GM19351 (cell line): Measurements from ENCODE around the gene GAB4.
A peak's percentile ranks its signal among the peaks of the same experiment; 100 is the strongest.
"Not testable (repeated sequence)": the region's sequence is repeated elsewhere in the genome, so short reads cannot be mapped to it uniquely, and the experiment has no call there.

Experiments
- ATAC-seq: cut with Tn5 transposase; IDR thresholded peaks from one replicate; pipeline ENCODE4 v1.9.1; 2021; ENCODE audit warnings: mild to moderate bottlenecking, moderate library complexity; ENCODE audit not compliant: unreplicated experiment

Gene GAB4

DNA sequence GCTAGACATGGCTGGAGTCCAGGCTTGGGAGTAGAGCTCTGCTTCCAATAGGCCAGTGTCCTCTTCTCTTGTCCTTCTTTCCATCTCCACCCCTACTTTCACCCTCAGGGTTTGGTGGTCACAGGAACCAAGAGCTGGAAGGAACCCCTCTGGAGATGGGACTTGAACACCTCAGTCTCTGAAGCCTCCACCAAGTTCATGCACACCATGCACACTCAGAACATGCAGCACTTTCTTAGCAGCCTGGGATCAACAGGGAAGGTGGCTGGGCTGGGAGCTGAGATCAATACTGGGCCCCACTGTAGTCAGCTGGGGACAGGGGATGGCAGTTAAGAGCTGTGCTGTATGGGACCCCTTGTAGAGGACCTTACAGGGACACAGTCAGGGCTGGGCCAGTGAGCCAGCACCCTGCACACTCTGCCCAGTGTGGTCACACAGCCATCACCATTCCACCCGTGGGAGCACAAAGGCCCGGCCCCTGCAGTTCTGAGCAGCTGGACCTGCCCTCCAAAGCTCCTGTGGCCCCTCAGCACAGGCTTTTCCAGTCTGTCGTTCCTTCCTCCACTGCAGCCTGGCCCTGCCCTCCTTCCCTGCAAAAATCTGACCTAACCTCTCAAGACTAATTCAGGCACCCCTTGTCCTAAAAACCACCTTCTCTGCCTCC lies 47.7 kb downstream of the GAB4 start:
- ATAC-seq: no peak

DNA sequence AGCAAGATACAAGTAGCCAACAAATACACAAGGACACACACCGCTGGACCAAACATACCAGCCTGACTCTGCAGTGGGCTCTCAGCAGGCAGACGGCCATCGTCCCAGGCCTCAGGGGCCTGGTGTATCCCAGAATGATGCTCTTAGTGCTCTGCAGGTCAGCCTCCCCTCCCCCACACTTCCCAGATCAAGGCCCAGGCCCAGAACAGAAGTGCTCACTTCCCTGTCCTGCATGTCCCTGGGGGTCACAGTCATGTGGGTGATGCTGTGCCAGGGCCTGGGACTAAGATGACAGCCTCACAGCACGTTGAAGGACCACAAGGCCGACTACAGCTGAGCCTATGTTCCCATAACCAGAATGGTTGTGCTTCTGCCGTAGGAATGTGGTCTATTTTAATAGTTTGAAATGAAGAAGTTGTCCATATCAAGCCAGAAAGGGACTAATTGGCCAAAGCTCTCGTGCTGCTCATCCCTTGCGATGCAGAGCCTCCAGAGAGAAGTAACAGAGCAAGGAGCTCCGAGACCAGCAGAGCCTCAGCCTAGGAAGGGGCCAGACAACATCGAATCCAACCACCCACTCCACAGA lies 48.6 kb downstream of the GAB4 start:
- no peak for ATAC-seq

DNA sequence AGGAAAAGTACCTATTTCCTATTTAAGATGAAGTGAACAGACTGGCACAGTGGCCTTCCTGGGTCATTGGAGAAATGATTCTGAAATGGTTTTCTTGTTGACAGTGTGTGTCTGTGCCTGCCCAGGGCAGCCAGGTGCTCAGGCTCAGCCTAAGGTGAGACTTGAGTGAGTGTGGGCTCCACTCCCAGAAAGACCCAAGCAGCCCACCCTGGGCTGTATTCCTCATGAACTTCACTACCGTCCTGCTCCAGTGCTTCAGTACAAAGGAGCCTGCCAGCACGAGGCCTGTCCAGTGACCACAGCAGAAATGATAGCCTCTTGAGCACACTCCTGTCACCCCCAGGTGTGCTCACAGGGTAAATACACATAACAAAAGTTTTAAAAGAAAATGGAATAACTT lies 49.5 kb downstream of the GAB4 start:
- ATAC-seq: no peak

DNA sequence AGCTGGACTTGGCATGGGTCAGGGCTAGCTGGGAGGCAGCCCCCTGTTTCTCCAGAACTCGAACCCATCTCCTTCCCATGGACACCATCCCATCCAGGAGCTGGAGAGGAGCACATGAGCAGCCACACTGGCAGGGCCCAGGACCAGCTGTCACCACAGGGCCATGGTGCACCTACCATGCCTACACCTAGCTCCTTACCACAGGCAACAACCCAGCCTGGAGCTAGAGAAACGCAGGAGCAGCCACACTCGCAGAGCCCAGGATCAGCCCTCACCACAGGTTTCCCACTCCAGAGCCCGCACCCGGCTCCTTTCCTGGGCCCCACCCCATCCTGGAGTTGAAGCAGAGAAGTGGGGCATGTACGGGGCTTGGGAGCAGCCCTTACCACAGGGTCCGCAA lies 50.2 kb downstream of the GAB4 start:
- no peak for ATAC-seq

DNA sequence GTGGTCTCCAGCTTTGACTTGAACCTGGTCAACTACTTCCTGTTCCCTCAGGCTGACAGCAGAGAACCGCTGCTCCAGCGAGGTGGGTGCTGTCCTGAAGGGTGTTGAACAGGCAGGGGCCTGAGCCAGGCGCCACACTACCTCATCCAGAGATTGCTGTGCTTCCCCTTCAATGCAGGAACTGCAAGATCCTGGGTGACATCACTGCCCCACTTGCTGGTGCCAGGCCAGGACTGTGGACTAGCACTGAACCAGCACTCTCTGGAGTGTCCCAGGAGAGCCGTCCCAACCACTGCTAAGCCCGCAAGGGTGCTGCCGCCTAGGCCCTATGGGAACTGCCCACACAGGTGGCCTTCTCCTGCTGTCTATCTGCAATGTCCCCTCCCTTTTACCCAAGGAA lies 51.7 kb downstream of the GAB4 start:
- no peak for ATAC-seq

DNA sequence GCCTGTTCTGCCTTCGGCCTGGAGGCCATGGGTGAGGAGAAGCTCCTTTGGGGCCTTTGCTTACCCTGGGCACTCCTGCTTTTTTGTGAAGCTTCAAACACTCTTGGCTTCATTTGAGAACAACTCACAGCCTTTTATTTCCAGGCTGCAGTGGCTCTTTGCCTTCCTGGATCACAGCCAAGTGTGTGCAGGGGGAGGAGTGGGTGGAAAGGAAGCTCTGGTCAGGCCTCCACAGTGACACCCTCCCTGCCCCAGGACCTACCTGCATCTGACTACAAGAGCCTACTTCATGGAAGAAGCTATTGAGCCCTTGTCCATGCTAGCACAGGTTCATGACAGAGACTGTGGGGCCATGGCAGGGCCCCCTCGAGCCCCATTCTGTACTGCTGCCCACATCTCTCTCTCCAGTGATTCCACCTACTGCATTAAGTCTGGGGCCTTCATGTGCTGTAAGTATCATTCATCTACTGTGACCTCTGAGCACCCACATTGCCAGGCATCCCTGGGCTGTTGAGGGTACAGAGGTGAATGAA lies 52.3 kb downstream of the GAB4 start:
- ATAC-seq: no peak

DNA sequence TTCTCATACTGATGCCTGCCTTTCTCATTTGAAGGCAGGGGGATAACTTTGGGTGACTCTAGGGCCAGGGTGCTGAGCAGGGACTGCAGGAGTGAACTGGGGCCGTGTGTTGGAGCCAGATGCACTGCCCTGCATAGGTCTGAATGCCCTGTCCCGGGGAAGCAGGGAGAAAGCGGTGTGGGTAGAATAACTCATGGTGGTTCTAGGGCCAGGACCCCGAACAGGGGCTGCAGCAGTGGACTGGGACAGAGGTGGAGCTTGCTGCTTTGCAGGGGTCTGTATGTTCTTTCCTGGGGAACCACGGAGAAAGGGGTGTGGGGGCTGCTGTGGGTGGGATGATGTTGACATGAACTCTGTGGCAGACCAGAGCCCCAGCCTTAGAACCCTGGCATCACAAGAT lies 52.9 kb downstream of the GAB4 start:
- ATAC-seq: no peak

DNA sequence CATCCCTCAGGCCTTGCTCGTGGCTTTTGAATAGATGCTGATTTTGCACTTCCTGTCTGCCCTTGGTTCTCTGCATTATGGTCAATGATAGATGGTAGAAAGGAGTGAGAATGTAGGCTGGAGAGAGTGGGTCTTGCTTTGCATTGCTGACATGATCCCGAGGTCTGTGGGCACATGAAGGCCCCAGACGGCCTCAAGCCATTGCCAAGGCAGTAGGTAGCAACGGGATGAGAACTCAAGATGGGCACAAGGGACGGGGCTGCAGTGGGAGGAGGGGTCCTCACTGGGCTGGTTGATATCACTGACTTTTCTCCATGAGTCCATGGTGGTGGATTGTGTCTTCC lies 54.0 kb downstream of the GAB4 start:
- no peak for ATAC-seq

DNA sequence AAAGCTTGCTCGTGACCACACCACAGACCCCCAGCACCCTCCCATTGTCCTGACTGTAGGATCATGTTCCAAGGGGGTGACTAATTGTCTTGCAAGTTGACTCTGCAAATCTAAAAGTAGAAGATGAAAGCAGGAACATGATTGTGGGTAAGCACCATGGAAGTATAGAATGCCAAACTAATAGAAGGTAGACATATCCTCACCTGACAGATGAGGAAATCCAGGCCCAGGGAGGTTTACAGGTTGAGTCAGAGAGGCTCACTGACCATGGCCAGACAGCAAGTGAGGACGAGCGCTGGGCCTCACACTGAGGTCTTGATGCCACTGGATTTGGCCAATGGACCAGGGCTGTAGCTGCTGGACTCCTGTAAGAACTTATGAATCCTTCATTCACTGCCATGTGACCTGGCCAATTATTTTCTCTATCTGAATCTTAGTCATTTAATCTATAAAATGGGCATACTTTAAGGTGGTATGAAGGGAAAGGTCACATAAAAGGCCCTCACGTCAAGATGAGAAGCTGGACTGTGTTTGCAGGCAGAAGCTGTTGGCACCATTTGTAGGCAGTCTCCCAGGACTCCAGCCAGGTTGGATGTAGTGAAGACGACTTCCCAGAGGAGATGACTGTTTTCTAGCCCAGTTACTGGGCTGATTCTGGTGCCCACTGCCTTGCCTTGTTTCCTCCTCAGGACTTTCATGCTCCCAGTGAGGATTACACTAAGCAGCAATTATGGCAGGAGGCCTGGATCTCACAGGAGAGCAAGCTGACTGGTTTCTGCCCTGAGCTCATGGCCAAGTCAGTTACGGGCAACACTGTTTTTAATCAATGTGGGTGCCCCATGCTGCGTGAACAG lies 54.6 kb downstream of the GAB4 start:
- no peak for ATAC-seq

DNA sequence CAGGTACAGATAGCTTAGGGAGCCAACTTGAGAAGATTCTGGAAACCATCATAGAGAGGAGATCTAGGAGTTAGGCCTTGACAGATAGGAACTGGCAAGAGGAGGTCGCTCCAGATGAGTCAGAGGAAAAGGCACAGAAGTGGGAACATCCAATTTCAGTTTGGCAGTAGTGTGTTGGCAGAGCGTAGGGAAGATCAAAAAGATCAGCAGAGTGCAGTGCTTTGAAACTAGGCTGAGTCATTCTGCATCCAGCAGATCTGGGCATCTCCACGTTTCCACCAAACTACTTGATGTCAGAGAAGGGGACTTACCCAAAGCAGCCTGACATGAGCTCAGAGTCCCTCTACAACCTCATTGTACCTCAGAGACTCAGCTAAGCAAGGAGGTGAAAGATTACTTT lies 58.5 kb downstream of the GAB4 start:
- no peak for ATAC-seq

DNA sequence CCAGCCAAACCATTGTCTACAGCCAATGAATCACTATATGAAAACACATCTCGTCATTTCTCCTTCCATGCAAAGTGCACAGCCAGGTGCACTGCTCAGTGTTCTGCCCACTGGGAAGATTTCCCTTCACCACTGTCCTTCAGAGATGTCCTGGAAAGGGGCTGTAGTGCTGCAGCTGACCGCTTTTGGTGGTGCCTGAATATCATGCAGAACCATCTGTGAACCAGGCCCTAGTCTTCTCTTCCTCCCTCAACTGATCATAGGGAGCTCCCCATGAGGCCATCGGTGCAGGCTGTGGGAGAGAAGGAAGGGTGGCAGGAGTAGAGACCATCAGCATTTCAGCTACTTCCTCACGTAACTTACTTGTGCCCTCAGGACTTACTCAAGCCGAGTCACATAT lies 70.2 kb downstream of the GAB4 start:
- ATAC-seq: no peak

DNA sequence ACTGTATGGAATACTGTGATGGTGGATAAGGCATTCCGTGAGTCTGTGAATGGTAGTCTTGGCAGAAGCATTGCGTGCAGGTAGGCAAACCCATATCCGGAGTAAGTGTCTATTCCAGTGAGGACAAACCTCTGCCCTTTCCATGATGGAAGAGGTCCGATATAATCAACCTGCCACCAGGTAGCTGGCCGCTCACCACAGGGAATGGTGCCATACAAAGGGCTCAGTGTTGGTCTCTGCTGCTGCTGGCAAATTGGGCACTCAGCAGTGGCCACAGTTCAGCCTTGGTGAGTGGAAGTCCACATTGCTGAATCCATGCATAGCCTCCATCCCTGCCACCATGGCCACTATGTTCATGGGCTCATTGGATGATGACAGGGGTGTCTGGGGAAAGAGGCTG lies 70.8 kb downstream of the GAB4 start:
- not testable (repeated sequence) for ATAC-seq

DNA sequence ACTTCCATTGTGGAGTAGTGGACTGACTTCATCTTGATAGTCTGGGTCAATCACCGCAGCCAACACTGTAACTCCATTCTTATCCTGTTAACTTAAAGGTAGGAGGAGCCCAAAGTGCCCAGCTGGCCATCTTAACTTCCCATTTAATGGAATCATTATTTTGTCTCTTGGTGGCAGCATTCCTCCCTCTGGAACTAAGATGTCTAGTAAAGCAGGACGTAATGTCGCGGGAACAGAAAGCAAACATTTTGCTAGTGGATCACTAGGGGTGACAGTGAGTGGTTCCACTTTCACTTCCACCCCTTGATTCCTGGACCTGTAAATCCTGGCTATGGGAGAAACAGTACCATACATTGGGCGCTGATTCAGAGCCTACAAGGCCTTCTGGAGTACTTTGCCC lies 71.4 kb downstream of the GAB4 start:
- ATAC-seq: no peak

DNA sequence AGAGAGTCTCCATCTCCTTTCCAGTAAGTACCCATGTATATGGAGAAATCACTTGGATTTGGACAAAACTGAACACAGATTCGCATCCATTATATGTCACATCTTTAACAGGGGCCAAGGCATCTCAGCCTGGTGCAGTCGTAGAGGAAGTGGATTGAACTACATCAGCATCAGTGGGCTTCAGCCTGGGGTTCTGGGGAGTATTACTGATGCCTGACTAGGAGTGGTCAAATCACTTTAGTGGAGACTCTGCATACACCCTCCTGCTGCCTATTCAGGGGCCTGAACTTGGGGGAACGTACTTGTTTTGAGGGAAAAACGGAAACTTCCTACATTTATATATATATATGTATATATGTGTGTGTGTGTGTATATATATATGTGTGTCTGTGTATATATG lies 72.8 kb downstream of the GAB4 start:
- no peak for ATAC-seq

DNA sequence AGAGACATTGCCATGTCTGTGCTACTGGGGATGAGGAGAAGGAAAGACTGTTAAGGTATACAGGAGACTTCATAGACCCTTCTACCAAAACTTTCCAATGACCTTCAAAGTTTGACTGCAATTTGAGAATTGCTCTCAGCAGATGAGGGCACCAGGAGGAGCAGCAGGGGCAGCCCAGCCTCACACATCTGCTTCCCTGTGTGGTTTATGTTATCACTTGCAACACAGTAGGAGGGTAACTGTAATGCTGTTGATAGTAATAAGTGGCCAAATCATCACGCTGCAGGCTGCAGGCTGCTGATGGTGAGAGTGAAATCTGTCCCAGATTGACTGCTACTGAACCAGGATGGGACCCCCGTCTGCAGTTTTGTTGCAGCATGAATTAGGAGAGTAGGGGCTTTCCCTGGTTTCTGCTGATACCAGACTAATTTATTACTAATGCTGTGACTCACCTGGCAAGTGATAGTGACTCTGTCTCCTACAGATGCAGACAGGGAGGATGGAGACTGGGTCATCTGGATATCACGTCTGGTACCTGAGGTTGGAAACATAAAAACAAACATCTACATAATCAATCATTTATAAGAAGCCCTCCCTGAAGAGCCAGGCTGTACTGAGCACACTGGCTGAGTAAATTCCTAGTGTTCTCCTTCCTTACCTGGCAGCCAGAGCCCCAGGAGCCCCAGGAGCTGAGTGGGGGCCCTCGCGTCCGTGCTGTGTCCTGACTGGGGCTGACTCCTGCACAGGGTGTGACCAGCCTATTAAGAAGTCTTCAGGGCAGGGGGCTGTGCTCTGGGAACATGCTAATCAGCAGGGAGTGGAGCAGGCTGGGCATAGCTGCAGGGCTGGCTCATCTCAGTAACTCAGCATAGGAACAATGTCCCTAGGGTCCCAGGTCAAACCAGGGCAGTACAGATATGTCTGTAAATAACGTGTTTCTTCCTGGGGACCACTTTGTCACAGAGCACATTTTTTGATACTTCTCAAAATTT lies 74.4 kb downstream of the GAB4 start:
- no peak for ATAC-seq

DNA sequence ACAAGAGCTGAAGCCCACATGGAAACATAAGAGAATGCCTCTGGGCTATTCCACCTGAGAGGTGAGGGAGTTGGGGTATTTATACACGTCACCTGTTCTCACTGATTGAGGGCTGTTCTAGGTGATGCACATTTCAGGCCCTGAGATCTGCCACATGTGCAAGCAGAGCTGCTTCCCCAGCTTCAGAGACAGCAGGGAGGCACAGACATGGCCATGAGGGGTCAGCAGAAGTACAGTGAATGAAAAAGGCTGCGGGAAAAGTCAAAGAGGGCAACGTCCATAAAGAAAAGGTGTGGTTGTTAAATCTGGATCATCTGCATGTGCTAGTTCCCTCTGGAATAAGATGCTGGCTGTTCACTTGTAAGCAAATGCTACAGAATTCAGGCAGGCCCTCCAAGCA lies 75.4 kb downstream of the GAB4 start:
- no peak for ATAC-seq

DNA sequence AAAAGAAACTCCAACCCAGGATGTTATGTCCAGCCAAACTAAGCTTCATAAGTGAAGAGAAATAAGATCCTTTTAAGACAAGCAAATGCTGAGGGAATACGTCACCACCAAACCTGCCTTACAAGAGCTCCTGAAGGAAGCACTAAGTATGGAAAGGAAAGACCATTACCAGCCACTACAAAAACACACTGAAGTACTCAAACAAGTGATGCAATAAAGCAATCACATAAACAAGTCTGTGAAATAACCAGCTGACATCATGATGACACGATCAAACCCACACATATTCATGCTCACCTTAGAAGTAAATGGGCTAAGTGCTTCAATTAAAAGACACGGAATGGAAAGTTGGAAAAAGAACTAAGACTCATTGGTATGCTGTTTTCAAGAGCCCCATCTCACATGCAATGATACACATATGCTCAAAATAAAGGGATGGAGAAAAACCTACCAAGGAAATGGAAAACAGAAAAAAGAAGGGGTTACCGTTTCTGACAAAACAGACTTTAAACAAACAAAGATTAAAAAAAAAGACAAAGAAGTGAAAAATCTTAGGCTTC lies 82.5 kb downstream of the GAB4 start:
- no peak for ATAC-seq

DNA sequence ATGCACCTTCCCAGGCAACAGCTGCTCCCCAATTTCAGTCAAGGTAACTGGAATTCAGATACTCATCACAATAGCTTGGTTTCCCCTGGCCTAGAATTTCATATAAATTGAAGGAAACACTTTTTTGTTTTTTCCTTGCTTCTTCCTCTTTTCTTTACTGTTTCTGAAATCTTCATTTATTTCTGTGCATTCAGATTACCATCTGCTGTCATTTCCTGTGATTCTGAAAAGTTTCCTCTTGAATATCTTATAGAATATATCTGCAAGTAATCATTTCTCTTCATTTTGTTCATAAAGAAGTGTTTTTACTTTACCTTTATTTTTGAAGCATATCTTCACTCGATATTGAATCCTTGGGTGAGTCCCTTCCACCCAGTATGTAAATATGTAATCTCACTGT lies 85.3 kb downstream of the GAB4 start:
- no peak for ATAC-seq

DNA sequence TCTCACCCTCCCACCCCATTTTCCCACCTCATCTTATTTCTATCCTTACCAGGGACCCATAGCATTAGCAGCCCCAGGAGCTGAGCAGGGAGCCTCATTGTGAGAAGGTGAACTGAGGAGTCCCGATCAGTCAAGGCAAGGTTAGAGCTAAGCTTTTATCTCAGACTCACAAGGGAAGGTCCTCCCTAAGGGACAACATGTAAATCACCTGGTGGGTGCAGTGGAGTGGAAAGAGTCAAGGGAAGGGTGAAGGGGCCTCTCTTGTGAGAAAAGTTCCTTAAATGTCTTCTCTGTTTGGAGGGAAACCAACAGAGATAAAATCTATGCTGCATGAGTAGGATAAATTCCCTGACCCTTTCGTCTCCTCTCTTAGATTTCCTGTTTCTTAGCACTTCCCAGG lies 85.9 kb downstream of the GAB4 start:
- no peak for ATAC-seq

DNA sequence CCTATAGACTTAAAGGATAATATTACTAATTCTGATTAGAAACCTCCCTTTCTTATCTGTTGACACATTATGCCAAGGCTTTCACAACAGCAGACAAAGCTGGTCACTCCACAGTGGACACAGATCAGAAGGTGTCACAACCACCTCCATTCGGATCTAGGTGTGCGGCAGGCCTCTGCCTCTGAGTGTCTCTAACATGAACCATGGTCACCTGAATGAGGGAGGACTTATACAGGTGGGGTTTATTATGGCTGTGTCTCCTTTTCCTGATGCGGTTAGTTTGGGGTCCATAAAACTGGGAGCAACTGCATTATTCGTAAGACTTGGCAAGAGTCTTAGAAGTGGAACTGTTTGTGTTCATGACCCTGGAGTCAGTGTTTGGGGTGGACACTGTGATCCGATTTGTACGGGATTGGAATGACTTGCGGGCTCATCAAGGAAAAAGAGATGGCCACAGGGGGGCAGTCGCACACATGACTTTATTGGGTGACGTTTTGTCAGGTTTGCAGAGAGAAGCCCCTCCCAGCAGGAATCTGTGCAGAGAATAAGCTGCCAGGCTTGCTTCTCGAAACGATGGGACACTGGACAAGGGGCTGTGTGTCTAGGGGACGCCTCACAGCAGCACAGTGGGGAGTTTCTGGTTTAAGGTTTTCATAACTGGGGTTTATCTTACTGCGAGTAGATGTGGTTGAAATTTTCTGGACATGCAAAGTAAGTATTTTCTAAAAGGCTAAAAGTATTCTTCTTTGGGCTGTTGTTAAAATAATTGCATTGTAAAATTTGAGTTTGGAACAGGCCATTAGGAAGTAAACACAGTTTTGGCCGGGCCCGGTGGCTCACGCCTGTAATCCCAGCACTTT lies 90.6 kb downstream of the GAB4 start:
- ATAC-seq: peak; percentile 69
